ENCODE results near the gene MIA. TPM values are rescaled to one million over a fixed set of nuclear protein-coding genes. Genes with fewer than 3 reads are reported as not detected.

Gene MIA
- total and polyA plus RNA-seq, 9 of the 15 experiments (the other 6 are each of a cell fraction or from before 2014, with no cell fraction given), result 0.21 TPM; not detected in 8

DNA sequence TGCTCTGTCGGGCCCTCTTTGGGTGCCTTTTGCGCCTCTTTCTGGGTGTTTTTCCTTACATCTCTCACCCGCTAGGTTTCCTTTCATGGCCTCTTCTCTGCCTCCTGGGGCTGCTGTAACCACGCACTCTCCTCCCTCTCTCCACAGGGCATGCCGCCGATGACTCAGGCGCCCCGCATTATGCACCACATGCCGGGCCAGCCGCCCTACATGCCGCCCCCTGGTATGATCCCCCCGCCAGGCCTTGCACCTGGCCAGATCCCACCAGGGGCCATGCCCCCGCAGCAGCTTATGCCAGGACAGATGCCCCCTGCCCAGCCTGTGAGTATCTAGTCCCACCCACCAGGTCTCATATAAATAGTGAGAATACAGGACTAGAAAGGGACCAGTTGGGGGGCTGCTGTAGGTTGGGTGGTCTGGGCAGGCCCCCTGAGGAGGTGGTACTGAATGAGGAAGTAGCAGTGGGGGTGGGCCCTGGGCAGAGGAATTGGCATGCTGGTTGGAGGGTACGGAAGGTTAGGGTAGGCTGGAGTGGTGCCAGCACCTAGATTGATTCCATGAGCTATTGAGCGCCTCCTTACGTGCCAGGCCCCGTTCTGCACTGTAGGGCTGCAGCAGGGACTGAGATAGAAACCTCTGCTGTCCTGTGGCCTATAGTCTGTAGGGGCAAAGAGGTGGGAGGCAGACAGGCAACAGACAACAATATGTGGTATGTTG is 12.4 kb upstream of the MIA start:
- Histone ChIP-seq H3K9me3 (replicated peaks; ENCODE audit: control insufficient read depth, insufficient read depth, low read depth, low read length) (no peaks in the 10 kb centered on the region), H3K36me3 (ENCODE audit: control insufficient read depth, insufficient read depth, low read length) (peaks cover 85% of the 10 kb centered on the region), H3K4me3 (no peak overlapping the region), H4K20me1 (replicated peaks; ENCODE audit: control insufficient read depth, insufficient read depth, low read length) (0 out of 2 replicates have a peak, but pooled peaks cover 2% of the 10 kb centered on the region), H3K4me2 (ENCODE audit: insufficient read depth, low read length) (no peak overlapping the region), H2AFZ (ENCODE audit: low read depth, low read length) (no peak overlapping the region), H3K27me3 (ENCODE audit: control insufficient read depth in 2 of 2, insufficient read depth in 2 of 2, low read length in 2 of 2) (no peaks in the 10 kb centered on the region), H3K9ac (ENCODE audit: insufficient read depth in 1 of 2, low read depth in 2 of 2, low read length in 2 of 2) (no peak overlapping the region; a peak in 1 of 4 replicates), H3K4me1 (replicated peaks in 1 of 2; ENCODE audit: control insufficient read depth in 2 of 2, insufficient read depth in 2 of 2, low read length in 2 of 2) (peaks cover 0 to 4% of the 10 kb centered on the region in 2 experiments; a peak in 1 of 5 replicates), H3K79me2 (ENCODE audit: control insufficient read depth, insufficient read depth, low read length) (peaks cover 26% of the 10 kb centered on the region), H3K27ac (ENCODE audit: extremely low read depth, low read depth, low read length) (no peak overlapping the region), H3K9me1 (ENCODE audit: control insufficient read depth, insufficient read depth, low read length) (no peaks in the 10 kb centered on the region)
- DNase-seq (ENCODE audit: extremely low read depth in 1 of 4, low spot score in 3 of 4) (no peak), ATAC-seq (no peak), FAIRE-seq (no peak)
- CTCF ChIA-PET (ENCODE audit: low intra/inter-chr PET ratio), result no interaction called here
- POLR2A ChIA-PET, result interaction anchor here (0.6 to 0.8 kb wide), 3 partner anchors 8 to 13 kb away, joined by 3 read pairs; partner anchors contain the start of gene ACTMAP
- no peak for TF ChIP-seq HES1 (IDR thresholded peaks at IDR 0.05; ENCODE audit: low read depth)
- peak; percentile 53 for TF ChIP-seq RBFOX2 (IDR thresholded peaks at IDR 0.05; ENCODE audit: low read depth, low read length)
- peak; percentile 59 for TF ChIP-seq POLR2G (IDR thresholded peaks at IDR 0.05; ENCODE audit: low read depth, low read length)
- TF ChIP-seq, protein P1, sequence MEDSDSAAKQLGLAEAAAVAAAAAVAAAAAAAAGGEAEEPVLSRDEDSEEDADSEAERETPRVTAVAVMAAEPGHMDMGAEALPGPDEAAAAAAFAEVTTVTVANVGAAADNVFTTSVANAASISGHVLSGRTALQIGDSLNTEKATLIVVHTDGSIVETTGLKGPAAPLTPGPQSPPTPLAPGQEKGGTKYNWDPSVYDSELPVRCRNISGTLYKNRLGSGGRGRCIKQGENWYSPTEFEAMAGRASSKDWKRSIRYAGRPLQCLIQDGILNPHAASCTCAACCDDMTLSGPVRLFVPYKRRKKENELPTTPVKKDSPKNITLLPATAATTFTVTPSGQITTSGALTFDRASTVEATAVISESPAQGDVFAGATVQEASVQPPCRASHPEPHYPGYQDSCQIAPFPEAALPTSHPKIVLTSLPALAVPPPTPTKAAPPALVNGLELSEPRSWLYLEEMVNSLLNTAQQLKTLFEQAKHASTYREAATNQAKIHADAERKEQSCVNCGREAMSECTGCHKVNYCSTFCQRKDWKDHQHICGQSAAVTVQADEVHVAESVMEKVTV (CRISPR knock-in tag; IDR thresholded peaks at IDR 0.05), result no peak
- no peak for TF ChIP-seq NR2C2 (CRISPR knock-in tag; IDR thresholded peaks at IDR 0.05)
- TF ChIP-seq NR2C2 (tag; IDR thresholded peaks at IDR 0.05), result no peak
- intact Hi-C loops (cut with micrococcal nuclease) (no loop called here), in situ Hi-C loops (cut with MboI) (no loop called here)
- BruUV-seq (replicated peaks), result no TSS peak
- WGBS (ENCODE audit: insufficient coverage, low coverage, missing lambda C conversion rate), result 95% methylated on average over 10 of the region's 17 CpGs

Measured in K562 (cell line).